Measurements from ENCODE around the gene DNMT3A. TPM values are rescaled to one million over a fixed set of nuclear protein-coding genes. Genes with fewer than 3 reads are reported as not detected.

The DNMT3A gene
- total and polyA plus RNA-seq, 2 donors (not counting 3 experiments of a cell fraction or from before 2014, with no cell fraction given): 23.3 to 71.7 TPM

DNA sequence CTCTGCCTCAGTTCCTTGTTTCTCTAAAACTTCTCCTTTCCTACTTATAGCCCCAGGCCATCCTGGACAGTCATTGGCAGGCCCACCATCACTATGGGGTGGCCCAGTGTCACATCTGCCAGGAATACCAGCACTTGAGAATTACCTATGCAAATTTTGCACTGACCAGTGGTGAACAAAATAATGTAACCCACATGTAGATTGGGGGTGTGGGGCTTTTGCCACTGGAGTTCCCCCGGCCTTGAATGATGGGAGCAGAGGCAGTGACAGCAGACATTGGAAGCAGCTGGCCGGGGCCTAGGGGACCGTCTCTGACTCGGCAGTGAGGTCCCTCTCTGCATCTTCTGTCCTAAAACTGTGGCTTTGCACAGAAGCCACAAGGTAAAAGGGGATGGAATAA lies 24.9 kb upstream of the DNMT3A start:
- dilution Hi-C loops (cut with MboI; ENCODE audit: extremely low pct_ligation_motif_present, low sequenced_read_pairs): no loop called here
- Histone ChIP-seq H2AFZ (ENCODE audit: low read depth, low read length) (no peak overlapping the region), H4K20me1 (replicated peaks; ENCODE audit: control insufficient read depth, extremely low read depth, insufficient read depth, low read length) (no peaks in the 10 kb centered on the region), H3K9ac (replicated peaks; ENCODE audit: extremely low read depth, insufficient read depth, low read length) (no peak overlapping the region), H3K9me1 (replicated peaks; ENCODE audit: control insufficient read depth, extremely low read depth, insufficient read depth, low read length) (no peaks in the 10 kb centered on the region), H3K9me3 (replicated peaks; ENCODE audit: control insufficient read depth, insufficient read depth, low read length) (no peaks in the 10 kb centered on the region), H3K4me3 (replicated peaks in 1 of 3; ENCODE audit: insufficient read depth in 1 of 3, low read depth in 1 of 3, low read length in 3 of 3) (no peak overlapping the region), H3K4me2 (ENCODE audit: insufficient read depth, low read length) (no peak overlapping the region), H3K36me3 (ENCODE audit: control insufficient read depth in 2 of 2, extremely low read depth in 1 of 2, insufficient read depth in 2 of 2, low read length in 2 of 2) (no peaks in the 10 kb centered on the region), H3K4me1 (ENCODE audit: control insufficient read depth, extremely low read depth, insufficient read depth, low read length) (peaks cover 4% of the 10 kb centered on the region), H3K79me2 (ENCODE audit: control insufficient read depth, insufficient read depth, low read length) (no peaks in the 10 kb centered on the region), H3K27ac (ENCODE audit: insufficient read depth, low read depth, low read length) (no peak overlapping the region), H3K27me3 (ENCODE audit: control insufficient read depth in 2 of 2, insufficient read depth in 2 of 2, low read length in 2 of 2) (peaks cover 0 to 4% of the 10 kb centered on the region in 2 experiments)
- ChIA-PET CTCF (interaction anchor here (1.5 to 3.2 kb wide), 2 partner anchors 9 to 18 kb away, joined by 4 to 24 read pairs; no protein-coding TSS in a partner anchor), POLR2A (no interaction called here)
- intact Hi-C loops (cut with micrococcal nuclease): no loop called here
- TF ChIP-seq, protein P1, sequence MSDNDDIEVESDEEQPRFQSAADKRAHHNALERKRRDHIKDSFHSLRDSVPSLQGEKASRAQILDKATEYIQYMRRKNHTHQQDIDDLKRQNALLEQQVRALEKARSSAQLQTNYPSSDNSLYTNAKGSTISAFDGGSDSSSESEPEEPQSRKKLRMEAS (IDR thresholded peaks at IDR 0.05; ENCODE audit: insufficient read depth, insufficient read length): no peak
- no peak for TF ChIP-seq GATA2 (IDR thresholded peaks at IDR 0.05; ENCODE audit: insufficient read depth, insufficient read length, low read depth, low read length)
- TF ChIP-seq POLR2A (IDR thresholded peaks at IDR 0.05; ENCODE audit: low read depth, low read length): no peak
- no peak for TF ChIP-seq FOS (IDR thresholded peaks at IDR 0.05; ENCODE audit: borderline replicate concordance, insufficient read depth, low read length)
- TF ChIP-seq POLR2AphosphoS5 (IDR thresholded peaks at IDR 0.05; ENCODE audit: insufficient read depth, low read depth, low read length): no peak
- no peak for TF ChIP-seq MYC (IDR thresholded peaks at IDR 0.05; ENCODE audit: low read depth, low read length)
- TF ChIP-seq EZH2 (IDR thresholded peaks at IDR 0.05; ENCODE audit: borderline replicate concordance, low read depth, low read length, severe bottlenecking): no peak
- TF ChIP-seq, protein P2, sequence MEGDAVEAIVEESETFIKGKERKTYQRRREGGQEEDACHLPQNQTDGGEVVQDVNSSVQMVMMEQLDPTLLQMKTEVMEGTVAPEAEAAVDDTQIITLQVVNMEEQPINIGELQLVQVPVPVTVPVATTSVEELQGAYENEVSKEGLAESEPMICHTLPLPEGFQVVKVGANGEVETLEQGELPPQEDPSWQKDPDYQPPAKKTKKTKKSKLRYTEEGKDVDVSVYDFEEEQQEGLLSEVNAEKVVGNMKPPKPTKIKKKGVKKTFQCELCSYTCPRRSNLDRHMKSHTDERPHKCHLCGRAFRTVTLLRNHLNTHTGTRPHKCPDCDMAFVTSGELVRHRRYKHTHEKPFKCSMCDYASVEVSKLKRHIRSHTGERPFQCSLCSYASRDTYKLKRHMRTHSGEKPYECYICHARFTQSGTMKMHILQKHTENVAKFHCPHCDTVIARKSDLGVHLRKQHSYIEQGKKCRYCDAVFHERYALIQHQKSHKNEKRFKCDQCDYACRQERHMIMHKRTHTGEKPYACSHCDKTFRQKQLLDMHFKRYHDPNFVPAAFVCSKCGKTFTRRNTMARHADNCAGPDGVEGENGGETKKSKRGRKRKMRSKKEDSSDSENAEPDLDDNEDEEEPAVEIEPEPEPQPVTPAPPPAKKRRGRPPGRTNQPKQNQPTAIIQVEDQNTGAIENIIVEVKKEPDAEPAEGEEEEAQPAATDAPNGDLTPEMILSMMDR (IDR thresholded peaks at IDR 0.05; ENCODE audit: extremely low read depth in 1 of 2, insufficient read depth in 1 of 2, low read depth in 1 of 2, low read length in 2 of 2): no peak
- TF ChIP-seq JUN (IDR thresholded peaks at IDR 0.05; ENCODE audit: borderline replicate concordance, insufficient read depth, insufficient read length, low read depth): no peak
- DNase-seq (ENCODE audit: low read depth, low spot score): no peak
- no peak for FAIRE-seq
- no TSS peak for BruUV-seq (replicated peaks)
